ENCODE data around the gene CHRDL1.

Gene CHRDL1

GRCh38 chrX:110723844-110724243 lies 71.8 kb downstream of the CHRDL1 start:
- no peaks in the 10 kb centered on the region for H3K36me3 ChIP-seq (ENCODE audit: insufficient read depth, low read length)
- no peaks in the 10 kb centered on the region for H3K9me3 ChIP-seq (ENCODE audit: insufficient read depth, low read depth, low read length)
- no peaks in the 10 kb centered on the region for H3K79me2 ChIP-seq (ENCODE audit: insufficient read depth, low read length)
- no peak overlapping the region for H3K4me2 ChIP-seq (ENCODE audit: low read depth, low read length, poor library complexity, severe bottlenecking)
- H3K4me3 ChIP-seq (ENCODE audit: low read length, poor library complexity, severe bottlenecking), result no peak overlapping the region
- H3K27me3 ChIP-seq (ENCODE audit: insufficient read depth, low read length, poor library complexity, severe bottlenecking), result no peaks in the 10 kb centered on the region
- TF ChIP-seq EZH2phosphoT487 (IDR thresholded peaks at IDR 0.05; ENCODE audit: borderline replicate concordance) (no peak), CTCF (conservative IDR thresholded peaks at IDR 0.05; ENCODE audit: low read length) (no peak)
- H3F3A ChIP-seq (ENCODE audit: low read depth), result no peaks in the 10 kb centered on the region
- no peaks in the 10 kb centered on the region for H3K4me1 ChIP-seq (ENCODE audit: insufficient read depth, low read length, poor library complexity, severe bottlenecking)
- no peak overlapping the region for H2AFZ ChIP-seq (ENCODE audit: low read length)
- no peaks in the 10 kb centered on the region for H4K20me1 ChIP-seq (ENCODE audit: insufficient read depth, low read length, poor library complexity, severe bottlenecking)
- H3K9me2 ChIP-seq (replicated peaks; ENCODE audit: low read depth, low read length), result no peaks in the 10 kb centered on the region
- no peak overlapping the region for H3K9ac ChIP-seq (ENCODE audit: low read depth, low read length, poor library complexity, severe bottlenecking)

GRCh38 chrX:110722135-110722534 lies 73.5 kb downstream of the CHRDL1 start:
- H3K4me1 ChIP-seq (ENCODE audit: insufficient read depth, low read length, poor library complexity, severe bottlenecking), result no peaks in the 10 kb centered on the region
- no peak overlapping the region for H3K4me2 ChIP-seq (ENCODE audit: low read depth, low read length, poor library complexity, severe bottlenecking)
- H3F3A ChIP-seq (ENCODE audit: low read depth), result no peaks in the 10 kb centered on the region
- no peak overlapping the region for H2AFZ ChIP-seq (ENCODE audit: low read length)
- no peak overlapping the region for H3K4me3 ChIP-seq (ENCODE audit: low read length, poor library complexity, severe bottlenecking)
- no peaks in the 10 kb centered on the region for H3K9me3 ChIP-seq (ENCODE audit: insufficient read depth, low read depth, low read length)
- H3K79me2 ChIP-seq (ENCODE audit: insufficient read depth, low read length), result no peaks in the 10 kb centered on the region
- H3K27me3 ChIP-seq (ENCODE audit: insufficient read depth, low read length, poor library complexity, severe bottlenecking), result no peaks in the 10 kb centered on the region
- no peak overlapping the region for H3K9ac ChIP-seq (ENCODE audit: low read depth, low read length, poor library complexity, severe bottlenecking)
- H4K20me1 ChIP-seq (ENCODE audit: insufficient read depth, low read length, poor library complexity, severe bottlenecking), result no peaks in the 10 kb centered on the region
- TF ChIP-seq EZH2phosphoT487 (IDR thresholded peaks at IDR 0.05; ENCODE audit: borderline replicate concordance) (no peak), CTCF (conservative IDR thresholded peaks at IDR 0.05; ENCODE audit: low read length) (no peak)
- H3K36me3 ChIP-seq (ENCODE audit: insufficient read depth, low read length), result no peaks in the 10 kb centered on the region
- no peaks in the 10 kb centered on the region for H3K9me2 ChIP-seq (replicated peaks; ENCODE audit: low read depth, low read length)

- H3K27me3 ChIP-seq (ENCODE audit: insufficient read depth, low read length, poor library complexity, severe bottlenecking), result no peaks in the 10 kb centered on the region
- no peaks in the 10 kb centered on the region for H3F3A ChIP-seq (ENCODE audit: low read depth)
- H3K36me3 ChIP-seq (ENCODE audit: insufficient read depth, low read length), result no peaks in the 10 kb centered on the region
- H3K4me1 ChIP-seq (ENCODE audit: insufficient read depth, low read length, poor library complexity, severe bottlenecking), result no peaks in the 10 kb centered on the region
- H2AFZ ChIP-seq (ENCODE audit: low read length), result no peak overlapping the region
- no peaks in the 10 kb centered on the region for H3K9me2 ChIP-seq (replicated peaks; ENCODE audit: low read depth, low read length)
- no peak overlapping the region for H3K9ac ChIP-seq (ENCODE audit: low read depth, low read length, poor library complexity, severe bottlenecking)
- H3K79me2 ChIP-seq (ENCODE audit: insufficient read depth, low read length), result no peaks in the 10 kb centered on the region
- H3K9me3 ChIP-seq (ENCODE audit: insufficient read depth, low read depth, low read length), result no peaks in the 10 kb centered on the region
- no peak overlapping the region for H3K4me3 ChIP-seq (ENCODE audit: low read length, poor library complexity, severe bottlenecking)
- no peak overlapping the region for H3K4me2 ChIP-seq (ENCODE audit: low read depth, low read length, poor library complexity, severe bottlenecking)
- TF ChIP-seq CTCF (conservative IDR thresholded peaks at IDR 0.05; ENCODE audit: low read length) (no peak), EZH2phosphoT487 (IDR thresholded peaks at IDR 0.05; ENCODE audit: borderline replicate concordance) (no peak)
- no peaks in the 10 kb centered on the region for H4K20me1 ChIP-seq (ENCODE audit: insufficient read depth, low read length, poor library complexity, severe bottlenecking)
Measured at GRCh38 chrX:110713666-110714065, 82.0 kb downstream of the CHRDL1 start.

All from Loucy (cell line).